Measurements from ENCODE around the gene KIFC3. TPM values are rescaled to one million over a fixed set of nuclear protein-coding genes. Genes with fewer than 3 reads are reported as not detected.

KIFC3 gene
- total and polyA plus RNA-seq, 2 of the 13 experiments (the other 11 are each of a cell fraction or from before 2014, with no cell fraction given), result 42.1 to 45.3 TPM

DNA sequence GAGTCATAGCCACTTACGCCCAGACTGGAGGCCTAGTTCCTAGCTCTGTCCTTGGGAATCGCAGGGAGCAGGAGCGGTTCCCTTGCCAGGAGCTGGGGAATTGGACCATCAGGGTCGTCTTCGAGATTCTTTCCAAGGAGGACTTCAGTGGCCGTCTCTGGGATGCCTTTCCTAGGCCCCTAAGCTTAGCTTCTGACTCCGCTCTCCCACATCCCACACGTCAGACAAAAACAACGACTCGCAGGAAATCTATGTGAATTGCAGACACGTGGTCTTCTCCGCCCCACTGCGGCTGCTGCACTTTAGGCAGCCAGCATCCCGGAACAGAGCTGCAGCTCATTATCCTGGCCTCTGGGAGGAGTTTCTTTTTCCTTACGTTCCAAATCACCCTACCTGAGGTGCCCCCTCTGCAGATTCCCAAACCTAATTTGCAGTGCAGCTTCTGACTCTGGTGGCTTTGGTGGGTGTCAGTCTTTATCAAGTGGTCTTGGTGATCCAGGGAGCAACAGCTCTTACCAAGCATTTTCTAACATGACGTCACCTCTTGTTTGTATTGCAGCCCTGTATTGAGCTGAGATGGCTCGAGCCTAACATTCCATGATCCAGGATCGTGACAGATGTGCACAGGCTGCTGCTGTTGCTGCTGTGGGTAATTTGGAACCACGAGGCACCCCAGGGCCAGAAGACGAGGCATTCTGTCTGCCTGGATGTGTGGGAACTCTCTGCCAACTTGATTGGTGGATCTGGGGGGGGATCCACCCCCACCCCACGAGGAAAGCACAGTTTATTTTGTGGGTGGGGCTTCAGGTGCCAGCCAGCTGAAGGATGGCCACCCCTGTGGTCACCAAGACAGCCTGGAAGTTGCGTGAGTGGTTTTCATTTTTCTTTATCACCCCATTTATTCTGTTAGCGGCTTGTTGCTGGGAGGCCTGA lies 65.6 kb downstream of the KIFC3 start (continued):
- TF ChIP-seq, protein P1, sequence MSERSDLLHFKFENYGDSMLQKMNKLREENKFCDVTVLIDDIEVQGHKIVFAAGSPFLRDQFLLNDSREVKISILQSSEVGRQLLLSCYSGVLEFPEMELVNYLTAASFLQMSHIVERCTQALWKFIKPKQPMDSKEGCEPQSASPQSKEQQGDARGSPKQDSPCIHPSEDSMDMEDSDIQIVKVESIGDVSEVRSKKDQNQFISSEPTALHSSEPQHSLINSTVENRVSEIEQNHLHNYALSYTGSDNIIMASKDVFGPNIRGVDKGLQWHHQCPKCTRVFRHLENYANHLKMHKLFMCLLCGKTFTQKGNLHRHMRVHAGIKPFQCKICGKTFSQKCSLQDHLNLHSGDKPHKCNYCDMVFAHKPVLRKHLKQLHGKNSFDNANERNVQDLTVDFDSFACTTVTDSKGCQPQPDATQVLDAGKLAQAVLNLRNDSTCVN (CRISPR knock-in tag; IDR thresholded peaks at IDR 0.05; ENCODE audit: borderline replicate concordance), result no peak
- TF ChIP-seq ZNF510 (CRISPR knock-in tag; IDR thresholded peaks at IDR 0.05; ENCODE audit: low read depth), result peak; percentile 87; the same call in 1 of the 2 replicates
- TF ChIP-seq, protein P2, sequence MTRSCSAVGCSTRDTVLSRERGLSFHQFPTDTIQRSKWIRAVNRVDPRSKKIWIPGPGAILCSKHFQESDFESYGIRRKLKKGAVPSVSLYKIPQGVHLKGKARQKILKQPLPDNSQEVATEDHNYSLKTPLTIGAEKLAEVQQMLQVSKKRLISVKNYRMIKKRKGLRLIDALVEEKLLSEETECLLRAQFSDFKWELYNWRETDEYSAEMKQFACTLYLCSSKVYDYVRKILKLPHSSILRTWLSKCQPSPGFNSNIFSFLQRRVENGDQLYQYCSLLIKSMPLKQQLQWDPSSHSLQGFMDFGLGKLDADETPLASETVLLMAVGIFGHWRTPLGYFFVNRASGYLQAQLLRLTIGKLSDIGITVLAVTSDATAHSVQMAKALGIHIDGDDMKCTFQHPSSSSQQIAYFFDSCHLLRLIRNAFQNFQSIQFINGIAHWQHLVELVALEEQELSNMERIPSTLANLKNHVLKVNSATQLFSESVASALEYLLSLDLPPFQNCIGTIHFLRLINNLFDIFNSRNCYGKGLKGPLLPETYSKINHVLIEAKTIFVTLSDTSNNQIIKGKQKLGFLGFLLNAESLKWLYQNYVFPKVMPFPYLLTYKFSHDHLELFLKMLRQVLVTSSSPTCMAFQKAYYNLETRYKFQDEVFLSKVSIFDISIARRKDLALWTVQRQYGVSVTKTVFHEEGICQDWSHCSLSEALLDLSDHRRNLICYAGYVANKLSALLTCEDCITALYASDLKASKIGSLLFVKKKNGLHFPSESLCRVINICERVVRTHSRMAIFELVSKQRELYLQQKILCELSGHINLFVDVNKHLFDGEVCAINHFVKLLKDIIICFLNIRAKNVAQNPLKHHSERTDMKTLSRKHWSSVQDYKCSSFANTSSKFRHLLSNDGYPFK (CRISPR knock-in tag; IDR thresholded peaks at IDR 0.05; ENCODE audit: borderline replicate concordance), result no peak
- TF ChIP-seq ZNF547 (CRISPR knock-in tag; IDR thresholded peaks at IDR 0.05), result no peak
- TF ChIP-seq ZNF777 (CRISPR knock-in tag; IDR thresholded peaks at IDR 0.05), result no peak
- TF ChIP-seq, protein P3, sequence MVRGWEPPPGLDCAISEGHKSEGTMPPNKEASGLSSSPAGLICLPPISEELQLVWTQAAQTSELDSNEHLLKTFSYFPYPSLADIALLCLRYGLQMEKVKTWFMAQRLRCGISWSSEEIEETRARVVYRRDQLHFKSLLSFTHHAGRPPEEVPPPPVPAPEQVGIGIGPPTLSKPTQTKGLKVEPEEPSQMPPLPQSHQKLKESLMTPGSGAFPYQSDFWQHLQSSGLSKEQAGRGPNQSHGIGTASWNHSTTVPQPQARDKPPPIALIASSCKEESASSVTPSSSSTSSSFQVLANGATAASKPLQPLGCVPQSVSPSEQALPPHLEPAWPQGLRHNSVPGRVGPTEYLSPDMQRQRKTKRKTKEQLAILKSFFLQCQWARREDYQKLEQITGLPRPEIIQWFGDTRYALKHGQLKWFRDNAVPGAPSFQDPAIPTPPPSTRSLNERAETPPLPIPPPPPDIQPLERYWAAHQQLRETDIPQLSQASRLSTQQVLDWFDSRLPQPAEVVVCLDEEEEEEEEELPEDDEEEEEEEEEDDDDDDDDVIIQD (CRISPR knock-in tag; IDR thresholded peaks at IDR 0.05; ENCODE audit: low read depth), result no peak
- TF ChIP-seq PPARG (CRISPR knock-in tag; conservative IDR thresholded peaks at IDR 0.05), result no peak
- no peak for TF ChIP-seq ZNF354B (CRISPR knock-in tag; IDR thresholded peaks at IDR 0.05)
- TF ChIP-seq ZNF260 (CRISPR knock-in tag; IDR thresholded peaks at IDR 0.05; ENCODE audit: borderline replicate concordance, low read depth), result no peak
- TF ChIP-seq ZNF343 (CRISPR knock-in tag; IDR thresholded peaks at IDR 0.05), result peak; percentile 100
- TF ChIP-seq, protein P4, sequence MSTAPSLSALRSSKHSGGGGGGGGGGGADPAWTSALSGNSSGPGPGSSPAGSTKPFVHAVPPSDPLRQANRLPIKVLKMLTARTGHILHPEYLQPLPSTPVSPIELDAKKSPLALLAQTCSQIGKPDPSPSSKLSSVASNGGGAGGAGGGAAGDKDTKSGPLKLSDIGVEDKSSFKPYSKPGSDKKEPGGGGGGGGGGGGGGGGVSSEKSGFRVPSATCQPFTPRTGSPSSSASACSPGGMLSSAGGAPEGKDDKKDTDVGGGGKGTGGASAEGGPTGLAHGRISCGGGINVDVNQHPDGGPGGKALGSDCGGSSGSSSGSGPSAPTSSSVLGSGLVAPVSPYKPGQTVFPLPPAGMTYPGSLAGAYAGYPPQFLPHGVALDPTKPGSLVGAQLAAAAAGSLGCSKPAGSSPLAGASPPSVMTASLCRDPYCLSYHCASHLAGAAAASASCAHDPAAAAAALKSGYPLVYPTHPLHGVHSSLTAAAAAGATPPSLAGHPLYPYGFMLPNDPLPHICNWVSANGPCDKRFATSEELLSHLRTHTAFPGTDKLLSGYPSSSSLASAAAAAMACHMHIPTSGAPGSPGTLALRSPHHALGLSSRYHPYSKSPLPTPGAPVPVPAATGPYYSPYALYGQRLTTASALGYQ (CRISPR knock-in tag; IDR thresholded peaks at IDR 0.05), result no peak
- TF ChIP-seq ZBTB1 (CRISPR knock-in tag; IDR thresholded peaks at IDR 0.05; ENCODE audit: borderline replicate concordance), result no peak
- peak; percentile 31; the same call in 1 of the 2 replicates for TF ChIP-seq PHF20 (CRISPR knock-in tag; IDR thresholded peaks at IDR 0.05)
- TF ChIP-seq, protein P5, sequence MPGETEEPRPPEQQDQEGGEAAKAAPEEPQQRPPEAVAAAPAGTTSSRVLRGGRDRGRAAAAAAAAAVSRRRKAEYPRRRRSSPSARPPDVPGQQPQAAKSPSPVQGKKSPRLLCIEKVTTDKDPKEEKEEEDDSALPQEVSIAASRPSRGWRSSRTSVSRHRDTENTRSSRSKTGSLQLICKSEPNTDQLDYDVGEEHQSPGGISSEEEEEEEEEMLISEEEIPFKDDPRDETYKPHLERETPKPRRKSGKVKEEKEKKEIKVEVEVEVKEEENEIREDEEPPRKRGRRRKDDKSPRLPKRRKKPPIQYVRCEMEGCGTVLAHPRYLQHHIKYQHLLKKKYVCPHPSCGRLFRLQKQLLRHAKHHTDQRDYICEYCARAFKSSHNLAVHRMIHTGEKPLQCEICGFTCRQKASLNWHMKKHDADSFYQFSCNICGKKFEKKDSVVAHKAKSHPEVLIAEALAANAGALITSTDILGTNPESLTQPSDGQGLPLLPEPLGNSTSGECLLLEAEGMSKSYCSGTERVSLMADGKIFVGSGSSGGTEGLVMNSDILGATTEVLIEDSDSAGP (CRISPR knock-in tag; IDR thresholded peaks at IDR 0.05; ENCODE audit: borderline replicate concordance), result 0 out of 2 replicates have a peak, but pooled peaks have one; percentile 51
- TF ChIP-seq, protein P6, sequence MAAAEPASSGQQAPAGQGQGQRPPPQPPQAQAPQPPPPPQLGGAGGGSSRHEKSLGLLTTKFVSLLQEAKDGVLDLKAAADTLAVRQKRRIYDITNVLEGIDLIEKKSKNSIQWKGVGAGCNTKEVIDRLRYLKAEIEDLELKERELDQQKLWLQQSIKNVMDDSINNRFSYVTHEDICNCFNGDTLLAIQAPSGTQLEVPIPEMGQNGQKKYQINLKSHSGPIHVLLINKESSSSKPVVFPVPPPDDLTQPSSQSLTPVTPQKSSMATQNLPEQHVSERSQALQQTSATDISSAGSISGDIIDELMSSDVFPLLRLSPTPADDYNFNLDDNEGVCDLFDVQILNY (CRISPR knock-in tag; conservative IDR thresholded peaks at IDR 0.05), result no peak
- no peak for TF ChIP-seq ZNF569 (CRISPR knock-in tag; IDR thresholded peaks at IDR 0.05; ENCODE audit: borderline replicate concordance)
- no peak for TF ChIP-seq ZNF619 (CRISPR knock-in tag; IDR thresholded peaks at IDR 0.05)

All from HepG2 (cell line).